PC-3 (cell line): Measurements from ENCODE around the gene HS3ST5. TPM values are rescaled to one million over a fixed set of nuclear protein-coding genes. Genes with fewer than 3 reads are reported as not detected.

ENCODE experiments used
- ATAC-seq: fragments of 200-7000 bp; cut with Tn5 transposase; 2 replicates; pipeline ENCODE4 v1.9.1; 2020; ENCODE audit warnings: mild to moderate bottlenecking, moderate library complexity
- BruUV-seq: library from RNA; stranded (reverse); fragments of 400-500 nt; replicated peaks from 2 replicates; lab custom pipeline; 2021; lab: Mats Ljungman, UMichigan
- CTCF ChIA-PET: fragments of 300-600 bp; sonication (Branson Sonifier 250); formaldehyde crosslinking; loops from one replicate; lab custom pipeline; 2022; ENCODE audit warnings: antibody characterized with exemption; lab: Charles Lee
- POLR2A ChIA-PET: fragments of 300-600 bp; sonication (Branson Sonifier 250); formaldehyde crosslinking; loops from one replicate; lab custom pipeline; 2022; ENCODE audit warnings: antibody characterized with exemption; ENCODE audit not compliant: unreplicated experiment; lab: Charles Lee
- DNase-seq: peaks from one replicate; pipeline ENCODE4 v3.0.0-alpha.2; 2015
- H2AFZ ChIP-seq: fragments of 300-600 bp; sonication (generic); 2 replicates; pipeline ENCODE4 v1.6.0; 2016; ENCODE audit warnings: antibody characterized with exemption, low read length
- H3F3A ChIP-seq: fragments of 300-600 bp; sonication (generic); one replicate; pipeline ENCODE4 v1.6.0; 2017; ENCODE audit warnings: antibody characterized with exemption, low read length, control low read depth, mild to moderate bottlenecking; ENCODE audit not compliant: unreplicated experiment
- H3K27ac ChIP-seq: fragments of 300-600 bp; sonication (generic); 2 replicates; pipeline ENCODE4 v1.5.1; 2016; ENCODE audit warnings: mild to moderate bottlenecking, low read length
- H3K27me3 ChIP-seq: fragments of 300-600 bp; sonication (generic); 2 replicates; pipeline ENCODE4 v1.6.1; 2016; ENCODE audit warnings: low read length, mixed read lengths
- H3K36me3 ChIP-seq: fragments of 300-600 bp; sonication (generic); 2 replicates; pipeline ENCODE4 v1.6.1; 2016; ENCODE audit warnings: low read depth, mixed run types, low read length, mixed read lengths
- H3K4me1 ChIP-seq: fragments of 300-600 bp; sonication (generic); 2 replicates; pipeline ENCODE4 v1.5.1; 2016; ENCODE audit warnings: low read length; ENCODE audit not compliant: insufficient read depth
- H3K4me2 ChIP-seq: fragments of 300-600 bp; sonication (generic); 2 replicates; pipeline ENCODE4 v1.6.0; 2016; ENCODE audit warnings: low read length
- H3K4me3 ChIP-seq: fragments of 300-600 bp; sonication (generic); 2 replicates; pipeline ENCODE4 v1.5.1; 2016; ENCODE audit warnings: mild to moderate bottlenecking, low read length, mixed read lengths
- H3K79me2 ChIP-seq: fragments of 300-600 bp; sonication (generic); 2 replicates; pipeline ENCODE4 v1.6.1; 2017; ENCODE audit warnings: low read length, mixed read lengths
- H3K9ac ChIP-seq: fragments of 300-600 bp; sonication (generic); 2 replicates; pipeline ENCODE4 v1.6.0; 2016; ENCODE audit warnings: mild to moderate bottlenecking, low read length
- H3K9me2 ChIP-seq: fragments of 300-600 bp; sonication (generic); replicated peaks from 2 replicates; pipeline ENCODE4 v1.6.1; 2016; ENCODE audit warnings: mixed run types, low read length, mixed read lengths
- H3K9me3 ChIP-seq: fragments of 300-600 bp; sonication (generic); 2 replicates; pipeline ENCODE4 v1.6.1; 2016; ENCODE audit warnings: low read length, mixed read lengths
- H4K20me1 ChIP-seq: fragments of 300-600 bp; sonication (generic); 2 replicates; pipeline ENCODE4 v1.6.1; 2016; ENCODE audit warnings: low read length, mixed read lengths
- EZH2 ChIP-seq: fragments of 300-600 bp; sonication (generic); IDR thresholded peaks from one replicate; pipeline ENCODE4 v1.6.1; 2017; ENCODE audit warnings: antibody characterized with exemption, mild to moderate bottlenecking, low read length; ENCODE audit not compliant: unreplicated experiment
- EZH2phosphoT487 ChIP-seq: fragments of 300-600 bp; sonication (generic); IDR thresholded peaks from 2 replicates; pipeline ENCODE4 v1.6.1; 2018; ENCODE audit warnings: mild to moderate bottlenecking, antibody characterized with exemption, low read length, borderline replicate concordance
- intact Hi-C: fragments of 100-400 bp; cut with micrococcal nuclease; formaldehyde crosslinking; loops from 2 replicates; pipeline ENCODE4 v1.9.0; 2023
- total RNA-seq: library from RNA; depleted of rRNA; stranded (reverse); fragments of >200 nt; gene quantifications from 2 replicates; pipeline ENCODE4 v1.2.3, GENCODE V29; 2014
- TF ChIP-seq, protein P1 (sequence below): fragments of 300-600 bp; sonication (generic); conservative IDR thresholded peaks from 2 replicates; pipeline ENCODE4 v1.5.1; 2017; ENCODE audit warnings: antibody characterized with exemption, low read depth, mild to moderate bottlenecking, low read length

HS3ST5 gene
- total RNA-seq, 1 experiment from 2014 or later: 1.2 TPM

DNA sequence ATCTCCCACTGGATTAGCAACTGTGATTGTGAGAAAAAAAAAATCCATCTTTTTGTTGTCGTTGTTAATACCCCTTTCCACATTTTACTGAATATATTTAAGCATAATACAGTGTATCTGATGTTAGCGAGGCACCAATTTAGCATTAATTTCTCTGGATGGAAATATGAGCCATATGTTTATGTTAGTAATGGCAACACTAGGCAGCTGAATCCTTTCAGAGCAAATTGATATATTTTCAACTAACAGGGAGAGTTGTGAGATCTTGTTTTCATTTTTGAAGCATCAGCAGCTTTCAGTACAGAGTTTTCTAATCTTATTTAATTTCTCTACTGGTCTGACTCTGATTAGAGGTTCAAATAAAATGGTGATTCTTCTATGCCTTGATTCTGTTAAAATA is 287.1 kb downstream of the HS3ST5 start:
- CTCF ChIA-PET: interaction anchor here (0.7 kb wide), 1 partner anchor 82 kb away, joined by 3 read pairs; no protein-coding TSS in a partner anchor
- TF ChIP-seq, protein P1, sequence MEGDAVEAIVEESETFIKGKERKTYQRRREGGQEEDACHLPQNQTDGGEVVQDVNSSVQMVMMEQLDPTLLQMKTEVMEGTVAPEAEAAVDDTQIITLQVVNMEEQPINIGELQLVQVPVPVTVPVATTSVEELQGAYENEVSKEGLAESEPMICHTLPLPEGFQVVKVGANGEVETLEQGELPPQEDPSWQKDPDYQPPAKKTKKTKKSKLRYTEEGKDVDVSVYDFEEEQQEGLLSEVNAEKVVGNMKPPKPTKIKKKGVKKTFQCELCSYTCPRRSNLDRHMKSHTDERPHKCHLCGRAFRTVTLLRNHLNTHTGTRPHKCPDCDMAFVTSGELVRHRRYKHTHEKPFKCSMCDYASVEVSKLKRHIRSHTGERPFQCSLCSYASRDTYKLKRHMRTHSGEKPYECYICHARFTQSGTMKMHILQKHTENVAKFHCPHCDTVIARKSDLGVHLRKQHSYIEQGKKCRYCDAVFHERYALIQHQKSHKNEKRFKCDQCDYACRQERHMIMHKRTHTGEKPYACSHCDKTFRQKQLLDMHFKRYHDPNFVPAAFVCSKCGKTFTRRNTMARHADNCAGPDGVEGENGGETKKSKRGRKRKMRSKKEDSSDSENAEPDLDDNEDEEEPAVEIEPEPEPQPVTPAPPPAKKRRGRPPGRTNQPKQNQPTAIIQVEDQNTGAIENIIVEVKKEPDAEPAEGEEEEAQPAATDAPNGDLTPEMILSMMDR: no peak
- no peak for TF ChIP-seq EZH2phosphoT487
- TF ChIP-seq EZH2: no peak
- no peak for DNase-seq
- Histone ChIP-seq H3K36me3 (no peaks in the 10 kb centered on the region), H3K9me3 (no peaks in the 10 kb centered on the region), H3K27ac (no peak overlapping the region), H4K20me1 (no peaks in the 10 kb centered on the region), H3K4me1 (peaks cover 15% of the 10 kb centered on the region), H3K9me2 (no peaks in the 10 kb centered on the region), H3K27me3 (no peaks in the 10 kb centered on the region), H3K4me3 (no peak overlapping the region), H3K9ac (no peak overlapping the region), H3K4me2 (no peak overlapping the region), H3K79me2 (no peaks in the 10 kb centered on the region), H3F3A (no peaks in the 10 kb centered on the region), H2AFZ (no peak overlapping the region)
- POLR2A ChIA-PET: no interaction called here
- intact Hi-C loops: no loop called here
- ATAC-seq: no peak
- BruUV-seq: no TSS peak

- no peaks in the 10 kb centered on the region for H3K79me2 ChIP-seq
- H3K9me3 ChIP-seq: no peaks in the 10 kb centered on the region
- H3K4me1 ChIP-seq: peaks cover 15% of the 10 kb centered on the region
- DNase-seq: no peak
- no peak for ATAC-seq
- no peaks in the 10 kb centered on the region for H3F3A ChIP-seq
- H3K4me2 ChIP-seq: no peak overlapping the region
- no peak overlapping the region for H3K9ac ChIP-seq
- CTCF ChIA-PET: interaction anchor here (0.6 kb wide), 1 partner anchor 54 kb away, joined by 3 read pairs; no protein-coding TSS in a partner anchor
- no peak overlapping the region for H2AFZ ChIP-seq
- TF ChIP-seq EZH2phosphoT487 (no peak), EZH2 (no peak)
- TF ChIP-seq, protein P1: no peak
- no peaks in the 10 kb centered on the region for H4K20me1 ChIP-seq
- POLR2A ChIA-PET: no interaction called here
- H3K27ac ChIP-seq: no peak overlapping the region
- H3K4me3 ChIP-seq: no peak overlapping the region
- intact Hi-C loops: no loop called here
- H3K27me3 ChIP-seq: no peaks in the 10 kb centered on the region
- H3K9me2 ChIP-seq: no peaks in the 10 kb centered on the region
- BruUV-seq: no TSS peak
- H3K36me3 ChIP-seq: no peaks in the 10 kb centered on the region
Measured at GRCh38 chr6:114055349-114055748, 287.5 kb downstream of the HS3ST5 start.

- H3K4me3 ChIP-seq: no peak overlapping the region
- no peaks in the 10 kb centered on the region for H3K27me3 ChIP-seq
- intact Hi-C loops: loop anchor here (5.0 kb wide), 1 partner anchor 36 kb away; no protein-coding TSS in a partner anchor
- ChIA-PET POLR2A (no interaction called here), CTCF (no interaction called here)
- DNase-seq (no peak), ATAC-seq (no peak)
- H3K4me2 ChIP-seq: no peak overlapping the region
- peaks cover 15% of the 10 kb centered on the region for H3K4me1 ChIP-seq
- no peaks in the 10 kb centered on the region for H3K9me3 ChIP-seq
- TF ChIP-seq, protein P1: no peak
- TF ChIP-seq EZH2phosphoT487 (no peak), EZH2 (no peak)
- no peak overlapping the region for H3K9ac ChIP-seq
- no peak overlapping the region for H3K27ac ChIP-seq
- BruUV-seq: no TSS peak
- H3K9me2 ChIP-seq: no peaks in the 10 kb centered on the region
- H3F3A ChIP-seq: no peaks in the 10 kb centered on the region
- no peak overlapping the region for H2AFZ ChIP-seq
- no peaks in the 10 kb centered on the region for H4K20me1 ChIP-seq
- H3K36me3 ChIP-seq: no peaks in the 10 kb centered on the region
- no peaks in the 10 kb centered on the region for H3K79me2 ChIP-seq
Measured at GRCh38 chr6:114053791-114054190, 289.0 kb downstream of the HS3ST5 start.
